ENCODE data around the gene USH1G. TPM values are rescaled to one million over a fixed set of nuclear protein-coding genes. Genes with fewer than 3 reads are reported as not detected.
"Not testable (repeated sequence)": the region's sequence is repeated elsewhere in the genome, so short reads cannot be mapped to it uniquely, and the experiment has no call there.

Gene USH1G
- total RNA-seq, 1 donor from 2014 or later = not detected

DNA sequence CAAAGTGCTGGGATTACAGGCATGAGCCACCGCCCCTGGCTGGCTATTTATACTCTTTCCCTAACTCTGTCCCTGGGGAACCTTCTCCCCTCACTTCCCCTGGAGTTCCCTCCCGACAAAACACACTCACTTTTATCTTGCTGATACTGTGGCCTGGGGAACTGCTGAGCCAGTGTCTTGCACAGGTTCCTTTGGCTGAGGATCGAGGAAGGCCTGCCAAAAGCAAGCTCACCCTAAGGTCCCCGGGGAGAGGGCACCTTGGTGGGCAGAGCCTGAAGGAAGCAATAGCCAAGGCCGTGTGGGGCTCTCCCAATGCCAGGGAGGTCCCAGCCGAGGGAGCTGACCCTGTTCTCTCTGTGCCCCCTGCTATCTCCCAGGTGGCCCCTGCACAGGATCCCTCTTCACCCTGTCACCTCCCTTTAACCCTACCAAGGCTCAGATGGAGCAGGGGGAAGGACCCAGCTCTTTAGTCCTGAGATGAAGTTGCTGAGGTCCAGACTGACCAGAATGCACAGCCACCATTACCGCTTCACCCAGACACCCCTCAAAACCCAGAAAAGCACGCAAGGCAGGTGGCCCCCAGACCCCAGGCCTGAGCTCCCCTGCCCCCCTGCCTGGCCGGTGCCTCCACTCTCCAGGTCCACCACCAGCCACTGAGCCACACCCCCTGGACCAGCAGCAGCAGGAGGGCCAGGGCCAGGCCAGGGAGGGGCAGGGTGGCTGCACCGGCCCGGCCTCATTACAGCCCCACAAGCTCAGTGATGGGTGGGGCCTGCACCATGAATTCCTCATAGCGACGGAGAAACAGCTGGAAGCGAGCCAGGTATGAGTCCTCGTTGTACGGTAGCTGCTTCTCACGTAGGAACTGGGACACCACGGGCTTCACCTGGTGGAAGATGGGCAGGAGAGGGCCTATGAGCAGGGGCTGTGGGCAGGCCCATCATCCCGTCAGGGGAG, 45.2 kb downstream of the USH1G start:
- no peak for DNase-seq (ENCODE audit: extremely low read depth, low read depth, low spot score)

DNA sequence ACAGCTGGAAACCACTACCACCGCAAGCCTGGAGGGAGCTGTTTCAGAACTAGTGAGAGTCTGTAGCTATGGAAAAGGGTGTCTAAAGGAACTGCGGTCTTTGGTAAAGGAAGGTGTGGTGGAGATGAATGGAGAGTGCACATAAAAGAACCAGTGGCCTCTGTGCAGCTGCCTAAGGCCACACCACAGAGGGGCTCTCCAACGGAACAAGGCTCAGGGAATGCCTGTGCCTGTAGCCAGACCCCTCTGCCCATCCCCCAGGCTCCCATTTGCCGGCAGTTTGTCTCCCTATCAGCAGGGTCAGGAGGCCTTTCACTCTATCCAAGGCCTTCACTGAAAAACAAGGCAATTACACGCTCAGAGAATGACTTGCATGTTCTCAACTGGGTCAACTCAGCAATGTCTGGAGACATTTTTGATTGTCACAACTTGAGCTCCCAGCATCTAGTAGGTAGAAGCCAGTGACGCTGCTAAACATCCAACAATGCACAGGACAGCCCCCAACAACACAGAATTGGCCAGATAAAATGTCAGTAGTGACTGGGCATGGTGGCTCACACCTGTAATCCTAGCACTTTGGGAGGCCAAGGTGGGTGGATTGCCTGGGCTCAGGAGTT, 47.0 kb downstream of the USH1G start:
- no peak for DNase-seq (ENCODE audit: extremely low read depth, low read depth, low spot score)

DNA sequence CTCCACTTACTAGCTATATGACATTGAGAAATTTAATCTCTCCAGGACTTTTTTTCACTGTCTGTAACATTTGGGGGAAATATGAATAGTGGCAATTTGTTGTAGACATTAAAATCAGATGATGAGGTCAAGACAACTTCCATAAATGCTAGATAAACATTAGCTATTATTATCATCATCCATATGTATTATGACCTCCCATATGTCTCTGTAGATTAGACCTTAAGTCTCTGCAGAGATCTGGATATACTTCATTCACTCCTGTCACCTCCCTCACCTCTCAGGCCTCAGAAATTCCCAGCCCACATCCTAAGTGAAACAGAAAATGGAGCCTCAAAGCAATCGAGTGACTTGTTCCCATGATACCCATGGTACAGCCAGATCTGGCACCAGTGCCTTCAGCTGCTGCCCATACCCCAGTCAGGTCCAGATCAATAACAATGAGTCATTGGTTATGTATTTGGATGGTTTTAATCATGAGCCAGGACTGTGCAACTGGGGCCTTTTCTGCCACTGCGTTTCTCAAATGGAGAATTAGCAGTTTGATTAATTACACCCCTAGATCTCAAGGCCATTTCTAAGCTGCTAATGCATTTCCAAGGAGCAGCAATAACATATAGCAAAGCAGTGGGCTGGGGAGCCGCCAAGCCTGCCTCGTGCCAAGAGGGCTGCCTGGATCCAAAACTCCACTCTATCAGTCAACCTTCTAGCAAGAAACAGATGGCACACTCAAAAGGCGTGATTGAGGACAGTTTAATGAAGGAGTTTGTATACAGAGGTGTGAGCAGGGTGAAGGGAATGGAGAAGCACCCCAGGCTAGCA, 47.7 kb downstream of the USH1G start:
- DNase-seq (ENCODE audit: extremely low read depth, low read depth, low spot score) = no peak

DNA sequence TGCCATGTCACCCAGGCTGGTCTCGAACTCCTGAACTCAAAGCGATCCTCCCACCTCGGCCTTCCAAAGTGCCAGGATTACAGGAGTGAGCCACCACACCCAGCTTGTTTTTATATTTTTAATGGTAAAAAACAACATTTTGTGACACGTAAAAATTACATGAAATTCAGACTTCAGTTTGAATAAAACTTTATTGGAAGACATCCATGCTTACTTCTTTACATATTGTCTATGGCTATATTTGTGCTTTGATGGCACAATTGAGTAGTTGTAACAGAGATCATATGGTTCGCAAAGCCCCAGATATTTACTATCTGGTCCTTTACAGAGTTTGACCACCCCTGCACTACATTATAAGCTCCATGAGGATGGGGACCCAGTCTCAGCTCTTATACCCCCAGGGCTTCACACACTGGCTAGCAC, 48.4 kb downstream of the USH1G start:
- DNase-seq (ENCODE audit: extremely low read depth, low read depth, low spot score) = no peak

DNA sequence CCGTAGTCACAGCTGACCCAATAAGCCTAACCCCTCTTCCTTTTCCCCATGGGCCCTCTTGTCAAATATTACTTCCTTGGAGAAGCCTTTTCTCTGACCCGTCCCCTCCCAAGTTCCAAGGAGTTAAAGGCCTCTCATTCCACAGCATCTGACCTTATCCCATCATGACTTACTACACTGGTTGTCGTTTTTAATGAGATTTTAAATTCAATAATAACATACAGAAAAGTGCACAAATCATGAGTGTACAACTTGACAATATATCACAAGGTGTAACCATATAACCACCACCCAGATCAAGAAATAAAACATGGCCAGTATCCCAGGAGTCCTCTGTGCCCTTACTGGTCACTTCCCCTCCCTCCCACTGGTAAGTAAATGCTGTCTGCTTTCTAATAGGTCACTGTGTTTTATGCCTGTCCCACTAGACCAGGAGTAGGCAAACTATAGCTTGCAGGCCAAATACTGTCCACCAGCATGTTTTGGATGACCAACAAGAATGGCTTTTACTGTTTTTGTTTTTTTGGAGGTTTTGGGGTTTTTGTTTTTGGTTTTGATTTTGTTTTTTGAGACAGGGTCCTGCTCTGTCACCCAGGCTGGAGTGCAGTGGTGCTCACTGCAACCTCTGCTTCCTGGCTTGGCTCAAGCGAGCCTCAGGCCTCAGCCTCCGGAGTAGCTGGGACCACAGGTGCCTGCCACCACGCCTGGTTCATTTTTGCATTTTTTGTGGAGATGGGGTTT, 49.0 kb downstream of the USH1G start:
- DNase-seq (ENCODE audit: extremely low read depth, low read depth, low spot score) = no peak

DNA sequence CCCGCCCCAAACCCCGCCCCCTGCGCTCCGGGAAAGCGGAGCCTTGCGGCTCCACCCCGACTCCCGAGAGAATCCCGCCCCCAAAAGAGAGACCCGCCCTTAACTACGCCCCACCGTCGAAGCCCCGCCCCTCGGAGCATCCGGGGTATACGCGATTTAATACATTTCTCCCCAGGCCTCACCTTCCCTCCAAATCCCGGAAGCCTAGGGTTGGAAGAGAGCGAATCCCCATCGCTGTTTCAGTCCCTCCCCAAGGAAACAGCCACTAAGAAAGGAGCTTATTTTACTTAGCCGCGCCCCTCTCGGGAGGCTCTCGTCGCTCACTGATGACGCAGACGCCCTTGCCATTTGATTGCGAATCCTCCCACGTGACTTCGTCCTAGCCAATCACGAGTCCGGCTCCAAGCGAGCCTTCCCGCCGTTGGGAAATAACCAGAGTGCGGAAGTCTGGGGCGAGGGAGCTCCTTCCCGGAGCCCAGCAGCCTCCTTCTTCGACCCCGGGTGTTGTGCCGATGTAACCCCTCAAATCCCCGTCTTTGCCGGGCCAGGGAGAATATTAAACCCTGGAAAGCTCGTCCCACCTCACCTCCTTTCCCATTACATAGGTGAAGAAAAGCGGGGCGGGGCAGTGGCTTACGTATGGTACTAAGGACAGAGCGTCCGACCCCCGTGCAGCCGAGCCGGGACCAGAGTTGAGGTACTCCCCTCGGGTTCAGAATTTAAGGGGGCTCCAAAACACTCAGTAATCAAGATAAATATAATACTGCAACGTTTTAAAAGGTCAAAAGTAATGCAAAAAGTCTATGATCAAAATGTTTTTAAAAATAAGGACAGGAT, 49.8 kb downstream of the USH1G start:
- DNase-seq (ENCODE audit: extremely low read depth, low read depth, low spot score) = peak; percentile 100

DNA sequence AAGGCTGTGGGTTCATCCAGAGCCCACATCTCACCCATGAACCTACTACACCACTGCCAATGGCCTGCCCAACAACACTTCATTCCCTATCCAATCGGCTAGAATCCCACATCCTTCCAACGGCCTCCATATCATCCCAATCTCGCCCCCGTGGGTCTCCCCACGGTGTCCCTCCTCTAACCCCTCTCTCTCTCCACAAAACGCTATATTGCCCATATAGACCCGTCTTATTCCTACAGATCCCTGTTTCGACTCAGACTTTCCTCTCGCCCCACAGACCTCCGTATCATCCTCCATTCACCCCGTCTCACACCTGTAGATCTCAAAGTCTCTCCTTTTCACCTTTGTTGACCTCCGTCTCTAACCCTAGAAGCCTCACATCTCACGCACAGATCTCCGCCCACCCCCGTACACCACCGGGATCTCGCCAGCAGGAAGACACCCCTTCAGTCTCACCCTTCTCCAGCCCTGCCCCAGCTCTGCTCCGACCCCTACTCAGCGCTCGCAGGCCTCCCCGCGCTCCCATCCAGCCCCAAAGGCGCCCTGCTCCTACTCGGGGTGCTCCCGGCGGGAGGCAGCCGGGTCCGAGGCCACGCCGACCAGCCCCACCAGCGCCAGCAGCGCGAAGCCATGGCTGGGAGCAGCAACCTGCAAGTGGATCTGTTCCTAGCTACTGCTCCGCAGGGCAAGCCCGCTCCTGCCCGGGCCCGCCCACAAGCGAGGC, 50.6 kb downstream of the USH1G start, which contains the start of gene FDXR:
TSS of gene FDXR (minus strand) at position 682 of the 724 bp plus-strand sequence. CDS start at position 632, 50 bp downstream.
- no peak for DNase-seq (ENCODE audit: extremely low read depth, low read depth, low spot score)

DNA sequence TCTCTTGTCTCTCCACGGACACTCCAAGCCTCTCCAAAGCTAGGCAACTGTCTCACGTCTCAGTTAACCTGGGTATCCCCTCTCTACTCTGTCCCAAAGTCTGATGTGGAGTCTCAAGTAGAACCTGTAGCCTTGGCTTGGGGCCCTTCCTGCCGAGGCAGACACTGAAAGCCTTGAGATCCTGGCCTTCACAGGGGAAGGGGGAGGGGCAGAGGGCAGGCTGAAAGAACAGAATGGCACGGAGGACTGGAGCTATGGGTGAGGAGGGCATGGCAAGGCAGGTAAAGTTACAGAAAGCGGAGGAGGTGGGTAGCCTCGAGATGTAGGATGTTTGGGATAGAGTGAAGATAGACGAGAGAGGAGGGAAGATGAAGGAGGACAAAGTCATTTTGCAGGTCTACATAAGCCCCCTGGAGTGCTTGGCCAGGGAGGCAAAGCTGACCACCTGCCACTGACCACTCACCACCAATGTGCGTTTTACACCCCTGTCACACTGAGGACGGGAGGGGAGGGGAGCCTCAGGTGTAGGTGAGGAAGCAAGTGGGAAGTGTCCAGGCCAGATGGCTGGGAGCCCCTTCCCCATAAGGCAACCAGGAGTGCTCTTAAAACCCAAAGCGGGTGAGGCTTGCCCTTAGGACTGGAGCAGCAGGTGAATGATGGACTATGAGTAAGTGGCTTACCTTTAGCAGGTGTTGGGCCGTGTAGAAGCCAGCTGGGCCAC, 51.5 kb downstream of the USH1G start:
- DNase-seq (ENCODE audit: extremely low read depth, low read depth, low spot score) = no peak

DNA sequence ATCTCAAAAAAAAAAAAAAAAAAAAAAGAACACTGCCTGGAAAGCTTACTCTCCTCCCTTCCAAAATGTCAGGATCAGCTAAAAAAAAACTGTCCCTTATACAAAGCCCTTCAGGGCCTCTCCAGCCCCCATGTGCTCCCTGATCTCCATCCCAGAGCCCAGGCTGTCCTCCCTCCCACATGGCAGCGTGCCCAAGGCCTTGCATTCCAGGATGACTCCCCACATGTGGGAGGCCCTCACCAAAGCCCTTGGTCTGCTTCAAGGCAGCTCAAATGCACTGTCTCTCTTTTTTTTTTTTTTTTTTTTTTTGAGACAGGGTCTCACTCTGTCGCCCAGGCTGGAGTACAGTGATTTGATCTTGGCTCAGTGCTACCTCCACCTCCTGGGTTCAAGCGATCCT, 52.5 kb downstream of the USH1G start:
- DNase-seq (ENCODE audit: extremely low read depth, low read depth, low spot score) = no peak

DNA sequence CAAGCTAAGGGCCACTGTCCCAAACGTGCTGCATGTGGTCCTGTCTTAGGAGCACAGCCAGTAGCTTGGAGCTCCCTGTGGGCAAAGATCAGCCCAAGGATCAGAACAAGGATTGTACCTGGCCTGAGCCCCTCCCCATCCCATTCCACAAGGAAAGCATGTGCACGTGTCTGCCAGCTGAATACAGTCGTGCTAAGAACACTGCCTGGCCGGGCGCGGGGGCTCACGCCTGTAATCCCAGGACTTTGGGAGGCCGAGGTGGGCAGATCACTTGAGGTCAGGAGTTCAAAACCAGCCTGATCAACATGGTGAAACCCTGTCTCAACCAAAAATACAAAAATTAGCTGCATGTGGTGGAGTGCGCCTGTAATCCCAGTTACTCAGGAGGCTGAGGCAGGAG, 53.0 kb downstream of the USH1G start:
- DNase-seq (ENCODE audit: extremely low read depth, low read depth, low spot score) = not testable (repeated sequence)

DNA sequence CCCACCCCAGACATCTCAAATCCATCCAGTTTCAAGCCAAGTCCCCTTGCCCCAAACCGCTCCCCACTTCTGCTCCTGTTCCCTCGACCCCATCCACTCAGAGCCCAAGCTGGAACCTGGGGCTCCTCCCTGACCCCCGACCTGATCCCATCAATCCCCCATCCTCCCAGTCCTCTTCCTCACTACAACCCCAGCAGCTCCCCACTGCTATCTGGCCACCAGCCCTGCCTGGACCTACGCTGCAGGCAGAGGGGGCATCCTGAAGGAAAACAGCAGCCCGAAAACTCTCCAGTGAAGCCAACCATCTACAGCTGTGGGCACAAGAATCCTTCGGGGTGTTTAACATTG, 54.2 kb downstream of the USH1G start:
- no peak for DNase-seq (ENCODE audit: extremely low read depth, low read depth, low spot score)

DNA sequence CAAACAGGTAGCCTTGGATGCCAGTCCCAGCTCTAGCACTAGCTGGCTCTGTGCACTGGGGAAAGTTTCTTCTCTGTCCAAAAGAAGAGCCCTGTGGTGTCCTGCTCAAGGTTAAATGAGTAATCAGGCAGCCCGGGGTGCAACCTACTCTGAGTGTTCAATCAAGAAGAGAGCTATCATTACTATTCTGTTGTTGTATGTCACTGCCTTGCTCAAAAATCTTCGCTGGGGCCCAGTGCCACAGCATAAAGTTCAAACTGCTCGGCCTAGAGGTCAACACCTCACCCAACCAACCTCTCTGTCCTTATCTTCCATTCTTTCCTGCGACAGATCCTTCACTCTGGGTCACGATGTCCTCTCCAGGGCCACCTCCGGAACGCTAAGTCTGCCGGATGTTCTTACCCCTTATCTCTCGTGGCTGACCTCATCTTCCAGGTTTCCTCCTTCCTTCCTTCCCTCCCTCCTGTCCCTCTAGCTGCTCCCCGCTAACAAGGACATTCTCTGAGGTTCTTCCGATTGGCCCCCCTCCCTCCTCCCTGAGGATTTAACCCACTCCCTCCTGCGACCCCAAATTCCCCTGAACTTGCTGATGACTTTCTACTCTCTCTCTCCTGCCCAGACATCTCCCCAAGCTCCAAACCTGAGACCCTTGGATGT, 54.7 kb downstream of the USH1G start:
- no peak for DNase-seq (ENCODE audit: extremely low read depth, low read depth, low spot score)

DNA sequence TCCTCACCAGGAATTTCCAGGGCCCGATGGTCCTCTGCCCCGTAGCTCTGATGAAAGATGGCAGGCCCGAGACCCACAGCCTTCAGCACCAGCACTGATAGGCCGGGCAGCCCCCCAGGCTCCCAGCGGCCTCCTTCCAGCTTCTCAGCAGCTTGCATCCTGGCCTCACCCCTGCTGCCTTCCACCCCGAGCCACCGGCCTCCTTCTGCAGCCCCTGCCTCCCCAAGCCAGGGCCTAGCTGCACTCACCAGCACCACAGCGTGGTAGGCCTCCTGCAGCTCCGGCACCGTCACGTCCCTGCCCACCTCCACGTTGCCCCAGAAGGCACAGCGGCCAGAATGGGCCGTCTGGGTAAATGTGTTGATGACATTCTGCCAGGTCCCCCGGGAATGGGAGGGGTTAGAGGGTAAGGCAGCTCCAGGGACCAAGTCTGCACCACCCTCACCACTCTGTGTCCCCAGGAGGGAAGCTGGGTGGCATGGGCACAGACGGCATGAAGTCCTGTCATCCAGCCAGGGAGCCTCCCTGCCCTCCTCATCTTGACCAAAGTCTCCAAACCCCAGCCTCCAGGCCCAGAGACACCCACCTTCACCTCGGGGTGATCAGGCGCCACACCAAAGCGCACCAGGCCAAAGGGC, 56.7 kb downstream of the USH1G start:
- DNase-seq (ENCODE audit: extremely low read depth, low read depth, low spot score) = no peak
